ENCODE measurements around the gene ACTN3. TPM values are rescaled to one million over a fixed set of nuclear protein-coding genes. Genes with fewer than 3 reads are reported as not detected.

The ACTN3 gene
- total and polyA plus RNA-seq, 2 of the 4 experiments (the other 2 are of a cell fraction), result under 0.01 to 0.05 TPM

DNA sequence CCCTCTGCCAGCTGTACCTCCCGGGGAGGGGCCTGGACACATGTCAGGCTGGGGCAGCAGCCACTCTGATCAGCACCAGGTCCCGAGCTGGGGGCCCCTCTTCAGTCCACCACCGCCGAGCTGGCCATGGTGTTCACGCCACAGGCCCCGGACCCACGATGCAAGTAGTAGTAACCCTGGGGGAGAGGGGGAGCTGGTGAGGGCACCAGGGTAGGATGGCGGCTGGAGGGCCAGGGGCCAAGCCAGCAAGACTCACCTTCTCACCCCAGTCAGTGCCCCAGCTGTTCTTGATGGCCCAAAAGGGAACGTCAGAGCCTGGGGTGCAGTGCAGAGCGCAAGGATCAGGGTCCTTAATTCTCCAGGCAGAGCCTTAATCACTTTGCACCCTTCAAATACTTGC is 17.1 kb downstream of the ACTN3 start:
- H3K27me3 ChIP-seq (ENCODE audit: control insufficient read depth, insufficient read depth, low read length), result peaks cover 7% of the 10 kb centered on the region
- no peak overlapping the region for H3K4me3 ChIP-seq (ENCODE audit: insufficient read depth, low read depth, low read length)
- no peaks in the 10 kb centered on the region for H3K79me1 ChIP-seq (ENCODE audit: low read depth in 1 of 2, low read length in 2 of 2)
- H2BK5ac ChIP-seq (ENCODE audit: low read depth, low read length, poor library complexity, severe bottlenecking), result no peak overlapping the region
- BruUV-seq (replicated peaks), result no TSS peak
- H3K23ac ChIP-seq (ENCODE audit: low read depth, low read length), result no peak overlapping the region
- no peak overlapping the region for H3K27ac ChIP-seq (ENCODE audit: insufficient read depth, low read length)
- H3K18ac ChIP-seq (ENCODE audit: low read depth, low read length), result no peak overlapping the region
- ATAC-seq (ENCODE audit: low read depth), result no peak
- H3K36me3 ChIP-seq (ENCODE audit: control insufficient read depth, insufficient read depth, low read length), result peaks cover 3% of the 10 kb centered on the region; the same call in 1 of the 2 replicates
- H2BK15ac ChIP-seq (ENCODE audit: low read depth, low read length), result no peak overlapping the region
- TF ChIP-seq, protein P1, sequence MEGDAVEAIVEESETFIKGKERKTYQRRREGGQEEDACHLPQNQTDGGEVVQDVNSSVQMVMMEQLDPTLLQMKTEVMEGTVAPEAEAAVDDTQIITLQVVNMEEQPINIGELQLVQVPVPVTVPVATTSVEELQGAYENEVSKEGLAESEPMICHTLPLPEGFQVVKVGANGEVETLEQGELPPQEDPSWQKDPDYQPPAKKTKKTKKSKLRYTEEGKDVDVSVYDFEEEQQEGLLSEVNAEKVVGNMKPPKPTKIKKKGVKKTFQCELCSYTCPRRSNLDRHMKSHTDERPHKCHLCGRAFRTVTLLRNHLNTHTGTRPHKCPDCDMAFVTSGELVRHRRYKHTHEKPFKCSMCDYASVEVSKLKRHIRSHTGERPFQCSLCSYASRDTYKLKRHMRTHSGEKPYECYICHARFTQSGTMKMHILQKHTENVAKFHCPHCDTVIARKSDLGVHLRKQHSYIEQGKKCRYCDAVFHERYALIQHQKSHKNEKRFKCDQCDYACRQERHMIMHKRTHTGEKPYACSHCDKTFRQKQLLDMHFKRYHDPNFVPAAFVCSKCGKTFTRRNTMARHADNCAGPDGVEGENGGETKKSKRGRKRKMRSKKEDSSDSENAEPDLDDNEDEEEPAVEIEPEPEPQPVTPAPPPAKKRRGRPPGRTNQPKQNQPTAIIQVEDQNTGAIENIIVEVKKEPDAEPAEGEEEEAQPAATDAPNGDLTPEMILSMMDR (conservative IDR thresholded peaks at IDR 0.05; ENCODE audit: low read depth, low read length), result no peak
- TF ChIP-seq CEBPB (IDR thresholded peaks at IDR 0.05; ENCODE audit: low read depth, low read length) (no peak), RCOR1 (IDR thresholded peaks at IDR 0.05; ENCODE audit: insufficient replicate concordance, low read length) (no peak), MXI1 (IDR thresholded peaks at IDR 0.05; ENCODE audit: borderline replicate concordance, low read depth, low read length) (no peak), USF2 (IDR thresholded peaks at IDR 0.05; ENCODE audit: low read depth, low read length) (no peak), RFX5 (IDR thresholded peaks at IDR 0.05; ENCODE audit: low read depth, low read length) (no peak)
- TF ChIP-seq, protein P2, sequence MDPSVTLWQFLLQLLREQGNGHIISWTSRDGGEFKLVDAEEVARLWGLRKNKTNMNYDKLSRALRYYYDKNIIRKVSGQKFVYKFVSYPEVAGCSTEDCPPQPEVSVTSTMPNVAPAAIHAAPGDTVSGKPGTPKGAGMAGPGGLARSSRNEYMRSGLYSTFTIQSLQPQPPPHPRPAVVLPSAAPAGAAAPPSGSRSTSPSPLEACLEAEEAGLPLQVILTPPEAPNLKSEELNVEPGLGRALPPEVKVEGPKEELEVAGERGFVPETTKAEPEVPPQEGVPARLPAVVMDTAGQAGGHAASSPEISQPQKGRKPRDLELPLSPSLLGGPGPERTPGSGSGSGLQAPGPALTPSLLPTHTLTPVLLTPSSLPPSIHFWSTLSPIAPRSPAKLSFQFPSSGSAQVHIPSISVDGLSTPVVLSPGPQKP (IDR thresholded peaks at IDR 0.05; ENCODE audit: borderline replicate concordance, low read depth, low read length), result no peak
- no CpG with 5 or more reads among the region's 10 CpGs for WGBS, 2 experiments (ENCODE audit: extremely low coverage in 2 of 2, insufficient read length in 1 of 2)
- no peak overlapping the region for H3K14ac ChIP-seq (replicated peaks; ENCODE audit: low read depth, low read length)
- H4K5ac ChIP-seq (ENCODE audit: low read depth, low read length), result no peak overlapping the region
- peaks cover 5% of the 10 kb centered on the region; the same call in 1 of the 2 replicates for H3K4me1 ChIP-seq (ENCODE audit: control insufficient read depth, insufficient read depth, low read length)
- no peak overlapping the region for H3K4me2 ChIP-seq (ENCODE audit: low read depth, low read length)
- in situ Hi-C loops (cut with MboI; ENCODE audit: low sequenced_read_pairs), result no loop called here
- CTCF ChIA-PET, result no interaction called here
- H3K9ac ChIP-seq (ENCODE audit: low read depth, low read length), result no peak overlapping the region
- H3K9me3 ChIP-seq (ENCODE audit: control insufficient read depth, insufficient read depth, low read length), result no peaks in the 10 kb centered on the region
- no peak overlapping the region for H2AK9ac ChIP-seq (replicated peaks; ENCODE audit: low read depth, low read length, poor library complexity)
- no peak overlapping the region for H4K8ac ChIP-seq (ENCODE audit: low read depth in 2 of 2, low read length in 2 of 2)
- intact Hi-C loops (cut with micrococcal nuclease), result no loop called here
- no peak overlapping the region for H2AK5ac ChIP-seq (ENCODE audit: low read depth, low read length)
- dilution Hi-C loops (cut with HindIII; ENCODE audit: low sequenced_read_pairs, unreplicated experiment), result no loop called here
- H3K9me1 ChIP-seq (ENCODE audit: insufficient read depth, low read length), result peaks cover 4% of the 10 kb centered on the region; the same call in 1 of the 2 replicates
- no peak overlapping the region for H2BK120ac ChIP-seq (ENCODE audit: low read depth, low read length)
- no peaks in the 10 kb centered on the region for H4K20me1 ChIP-seq (ENCODE audit: insufficient read depth, low read length)
- no peak overlapping the region for H2AFZ ChIP-seq (replicated peaks; ENCODE audit: low read length, poor library complexity)
- no peak overlapping the region for H3K56ac ChIP-seq (ENCODE audit: extremely low read depth, insufficient read depth, low read length)
- POLR2A ChIA-PET (ENCODE audit: unreplicated experiment), result no interaction called here
- H3K4ac ChIP-seq (ENCODE audit: low read depth, low read length), result no peak overlapping the region
- no peak overlapping the region for H4K91ac ChIP-seq (ENCODE audit: insufficient read depth, low read depth, low read length)
- no peak overlapping the region for H2BK20ac ChIP-seq (ENCODE audit: low read depth, low read length)
- DNase-seq, result no peak

Measured in IMR-90 (cell line).